Cardiac septum (tissue), 1 donor: ENCODE data around the gene FAM50B. TPM values are rescaled to one million over a fixed set of nuclear protein-coding genes. Genes with fewer than 3 reads are reported as not detected.

Experiments used
- total RNA-seq: library from RNA; stranded (reverse); fragmentation: NEBNext Ultra II Directional; extraction: Animal tissue kit (Norgen Biotek cat#: 25700); gene quantifications from one replicate; pipeline ENCODE4 v1.2.1, GENCODE V29; 2021
- donor health status: DM: no; HTN: no; CAD: no.

Gene FAM50B
- total RNA-seq, 1 donor from 2014 or later, result 18.2 TPM

Other genes with a start within 250 kb of the FAM50B start
- 31.7 TPM for gene PXDC1, start 97.7 kb upstream of the FAM50B start, total RNA-seq
- gene FAM217A, start 229.8 kb downstream of the FAM50B start, total RNA-seq, result not detected